CD4-positive, alpha-beta memory T cell (primary cell): Measurements from ENCODE around the gene PALS1. TPM values are rescaled to one million over a fixed set of nuclear protein-coding genes. Genes with fewer than 3 reads are reported as not detected.

ENCODE experiments used
- CTCF ChIA-PET: fragments of 350-600 bp; sonication (Branson Sonifier 250); formaldehyde crosslinking; loops from one replicate; lab custom pipeline; 2021; ENCODE audit warnings: inconsistent platforms; ENCODE audit not compliant: partially characterized antibody; lab: Charles Lee
- POLR2A ChIA-PET: fragments of 350-600 bp; sonication (Branson Sonifier 250); formaldehyde crosslinking; loops from one replicate; lab custom pipeline; 2021; ENCODE audit not compliant: partially characterized antibody; lab: Charles Lee
- DNase-seq, 5 donors: peaks; one replicate each; pipeline versions ENCODE4 v3.0.0 to v3.0.0-alpha.2; 2020 to 2022; ENCODE audit warnings: mixed read lengths in 1 of 5
- H3K27ac ChIP-seq: one replicate; pipeline ENCODE4 v1.7.0; 2013; ENCODE audit warnings: low read depth, low read length
- H3K27me3 ChIP-seq: 2 replicates; pipeline ENCODE4 v1.7.0; 2013; ENCODE audit warnings: mild to moderate bottlenecking, low read length, moderate library complexity; ENCODE audit not compliant: insufficient read depth
- H3K36me3 ChIP-seq: 2 replicates; pipeline ENCODE4 v1.7.0; 2013; ENCODE audit warnings: mild to moderate bottlenecking, low read length, moderate library complexity; ENCODE audit not compliant: insufficient read depth
- H3K4me1 ChIP-seq: 2 replicates; pipeline ENCODE4 v1.7.0; 2013; ENCODE audit warnings: mild to moderate bottlenecking, low read length, moderate library complexity; ENCODE audit not compliant: insufficient read depth
- H3K4me3 ChIP-seq, 2 donors: one replicate each; pipeline ENCODE4 v1.7.0; 2013; ENCODE audit warnings: low read length in 2 of 2, mild to moderate bottlenecking in 1 of 2
- H3K9me3 ChIP-seq, 2 donors: one replicate each; pipeline ENCODE4 v1.7.0; 2013; ENCODE audit warnings: low read length in 2 of 2, control low read depth in 1 of 2; ENCODE audit not compliant: control insufficient read depth in 1 of 2
- H3K27ac Mint-ChIP-seq, 7 donors: one replicate each; pipeline ENCODE4 v1.8.0; 2020 to 2021; ENCODE audit warnings: mixed read lengths in 7 of 7, mild to moderate bottlenecking in 6 of 7, inconsistent platforms in 3 of 7, moderate library complexity in 3 of 7
- H3K27me3 Mint-ChIP-seq, 2 donors: one replicate each; pipeline ENCODE4 v1.8.0; 2020 to 2021; ENCODE audit warnings: mixed read lengths in 2 of 2
- H3K36me3 Mint-ChIP-seq, 2 donors: one replicate each; pipeline ENCODE4 v1.8.0; 2020 to 2021; ENCODE audit warnings: mixed read lengths in 2 of 2, inconsistent platforms in 1 of 2, mild to moderate bottlenecking in 1 of 2
- H3K4me1 Mint-ChIP-seq, 4 donors: one replicate each; pipeline ENCODE4 v1.8.0; 2020 to 2021; ENCODE audit warnings: mixed read lengths in 4 of 4, mild to moderate bottlenecking in 1 of 4
- H3K4me3 Mint-ChIP-seq, 8 donors: one replicate each; pipeline ENCODE4 v1.8.0; 2020 to 2021; ENCODE audit warnings: mixed read lengths in 8 of 8, mild to moderate bottlenecking in 7 of 8, moderate library complexity in 6 of 8, inconsistent platforms in 3 of 8
- H3K9me3 Mint-ChIP-seq, 8 donors: one replicate each; pipeline ENCODE4 v1.8.0; 2020 to 2021; ENCODE audit warnings: mixed read lengths in 8 of 8, mild to moderate bottlenecking in 5 of 8, inconsistent platforms in 3 of 8, moderate library complexity in 1 of 8
- intact Hi-C: fragments of 100-400 bp; cut with micrococcal nuclease; formaldehyde crosslinking; loops from one replicate; pipeline ENCODE4 v1.15.1; 2023
- polyA plus RNA-seq, 2 donors: library from polyadenylated mRNA; unstranded; fragments of 300-500 nt; fragmentation: Illumina TruSeq; gene quantifications; one replicate each; pipeline ENCODE4 v1.2.3, GENCODE V29; 2021
- total RNA-seq, 2 experiments: library from RNA; stranded (reverse); gene quantifications; one replicate each; pipeline ENCODE4 v1.2.3, GENCODE V29; 2021

Gene PALS1
- total and polyA plus RNA-seq, 4 experiments from 2014 or later = 2.2 to 18.5 (median 9.8) TPM

- Histone ChIP-seq H3K4me3 (no peak overlapping the region), H3K36me3 (no peaks in the 10 kb centered on the region), H3K27me3 (no peaks in the 10 kb centered on the region), H3K9me3 (no peaks in the 10 kb centered on the region), H3K27ac (no peak overlapping the region), H3K4me1 (peaks cover 17% of the 10 kb centered on the region)
- Mint-ChIP-seq H3K27me3 (no peaks in the 10 kb centered on the region), H3K36me3 (peaks cover 0 to 5% of the 10 kb centered on the region in 2 donors), H3K4me3 (peak overlapping the region in 6 of 8 donors; percentile 85 to 94 (median 92)), H3K27ac (peak overlapping the region in 2 of 7 donors; percentile 83 to 92), H3K9me3 (no peaks in the 10 kb centered on the region), H3K4me1 (peaks cover 7 to 27% (median 18%) of the 10 kb centered on the region in 4 donors)
- no peak for DNase-seq
- ChIA-PET CTCF (no interaction called here), POLR2A (no interaction called here)
- intact Hi-C loops = no loop called here
Observed at GRCh38 chr14:67239582-67239981, 1.7 kb upstream of the PALS1 start.

- Mint-ChIP-seq H3K9me3 (no peaks in the 10 kb centered on the region), H3K27me3 (no peaks in the 10 kb centered on the region), H3K27ac (peak overlapping the region; percentile 43 to 93 (median 87)), H3K4me1 (peaks cover 7 to 32% (median 18%) of the 10 kb centered on the region in 4 donors), H3K4me3 (peak overlapping the region; percentile 81 to 94 (median 92)), H3K36me3 (peaks cover 0 to 5% of the 10 kb centered on the region in 2 donors)
- Histone ChIP-seq H3K27me3 (no peaks in the 10 kb centered on the region), H3K36me3 (no peaks in the 10 kb centered on the region), H3K9me3 (no peaks in the 10 kb centered on the region), H3K4me3 (peak overlapping the region; percentile 73 to 90), H3K27ac (peak overlapping the region; percentile 61), H3K4me1 (peaks cover 17% of the 10 kb centered on the region)
- POLR2A ChIA-PET = interaction anchor here (1.0 to 2.1 kb wide), 4 partner anchors 8 to 733 kb away, joined by 4 to 14 read pairs (median 6); partner anchors contain the start of genes ATP6V1D, EIF2S1 and GPHN
- intact Hi-C loops = loop anchor here (5.0 kb wide), 2 partner anchors 47 to 1912 kb away; partner anchors contain the start of gene DCAF5
- CTCF ChIA-PET = interaction anchor here (1.0 kb wide), 1 partner anchor 46 kb away, joined by 4 read pairs; no protein-coding TSS in a partner anchor
- DNase-seq = peak in 1 of 5 donors; percentile 54
Observed at GRCh38 chr14:67240168-67240932, 885 bp upstream of the PALS1 start.

- no peaks in the 10 kb centered on the region for H3K9me3 Mint-ChIP-seq
- peak overlapping the region; percentile 73 to 90 for H3K4me3 ChIP-seq
- ChIA-PET POLR2A (interaction anchor here (1.0 to 2.1 kb wide), 4 partner anchors 9 to 733 kb away, joined by 4 to 14 read pairs (median 6); partner anchors contain the start of genes ATP6V1D, EIF2S1 and GPHN), CTCF (interaction anchor here (1.0 kb wide), 2 partner anchors 45 to 119 kb away, joined by 3 to 4 read pairs; partner anchors contain the start of gene ATP6V1D)
- H3K27ac ChIP-seq = peak overlapping the region; percentile 61
- H3K4me3 Mint-ChIP-seq = peak overlapping the region; percentile 81 to 94 (median 92)
- no peaks in the 10 kb centered on the region for H3K36me3 ChIP-seq
- H3K4me1 ChIP-seq = peaks cover 17% of the 10 kb centered on the region
- peaks cover 0 to 5% of the 10 kb centered on the region in 2 donors for H3K36me3 Mint-ChIP-seq
- no peaks in the 10 kb centered on the region for H3K27me3 Mint-ChIP-seq
- intact Hi-C loops = loop anchor here (1.0 to 5.0 kb wide), 4 partner anchors 46 to 1911 kb away; partner anchors contain the start of genes ATP6V1D, DCAF5 and GPHN
- H3K4me1 Mint-ChIP-seq = peaks cover 7 to 32% (median 18%) of the 10 kb centered on the region in 4 donors
- H3K27me3 ChIP-seq = no peaks in the 10 kb centered on the region
- peak; percentile 90 to 92 (median 91) for DNase-seq
- no peaks in the 10 kb centered on the region for H3K9me3 ChIP-seq
- peak overlapping the region; percentile 83 to 93 (median 88) for H3K27ac Mint-ChIP-seq
Observed at GRCh38 chr14:67240978-67241410, 241 bp upstream of the PALS1 start.

GRCh38 chr14:67242168-67242420 is 859 bp downstream of the PALS1 start:
- no peak for DNase-seq
- Histone ChIP-seq H3K27me3 (no peaks in the 10 kb centered on the region), H3K4me1 (peaks cover 17% of the 10 kb centered on the region), H3K27ac (peak overlapping the region; percentile 61), H3K4me3 (peak overlapping the region; percentile 26 to 73), H3K9me3 (no peaks in the 10 kb centered on the region), H3K36me3 (no peaks in the 10 kb centered on the region)
- Mint-ChIP-seq H3K27ac (peak overlapping the region; percentile 60 to 92 (median 86)), H3K4me1 (peaks cover 7 to 32% (median 20%) of the 10 kb centered on the region in 4 donors), H3K4me3 (peak overlapping the region; percentile 85 to 94 (median 91)), H3K27me3 (no peaks in the 10 kb centered on the region), H3K36me3 (peaks cover 0 to 5% of the 10 kb centered on the region in 2 donors), H3K9me3 (no peaks in the 10 kb centered on the region)
- intact Hi-C loops = loop anchor here (5.0 kb wide), 2 partner anchors 45 to 1910 kb away; partner anchors contain the start of gene DCAF5
- ChIA-PET CTCF (interaction anchor here (1.3 kb wide), 1 partner anchor 14 kb away, joined by 3 read pairs; no protein-coding TSS in a partner anchor), POLR2A (interaction anchor here (0.8 to 2.1 kb wide), 3 partner anchors 10 to 118 kb away, joined by 3 to 14 read pairs (median 6); partner anchors contain the start of genes ATP6V1D and EIF2S1)

- intact Hi-C loops = no loop called here
- H3K4me3 ChIP-seq = no peak overlapping the region
- H3K36me3 Mint-ChIP-seq = peaks cover 0 to 5% of the 10 kb centered on the region in 2 donors
- no peaks in the 10 kb centered on the region for H3K9me3 Mint-ChIP-seq
- no peak for DNase-seq
- no peak overlapping the region for H3K27ac Mint-ChIP-seq
- no peak overlapping the region for H3K4me3 Mint-ChIP-seq
- H3K36me3 ChIP-seq = no peaks in the 10 kb centered on the region
- H3K27ac ChIP-seq = no peak overlapping the region
- CTCF ChIA-PET = no interaction called here
- H3K27me3 ChIP-seq = no peaks in the 10 kb centered on the region
- no peaks in the 10 kb centered on the region for H3K27me3 Mint-ChIP-seq
- POLR2A ChIA-PET = no interaction called here
- H3K9me3 ChIP-seq = no peaks in the 10 kb centered on the region
- peaks cover 8 to 30% (median 20%) of the 10 kb centered on the region in 4 donors for H3K4me1 Mint-ChIP-seq
- peaks cover 15% of the 10 kb centered on the region for H3K4me1 ChIP-seq
Observed at GRCh38 chr14:67245104-67245503, 3.9 kb downstream of the PALS1 start.

- POLR2A ChIA-PET = interaction anchor here (0.6 to 1.9 kb wide), 2 partner anchors 10 to 13 kb away, joined by 3 to 6 read pairs; partner anchors contain the start of gene PALS1
- intact Hi-C loops = no loop called here
- Mint-ChIP-seq H3K27ac (no peak overlapping the region), H3K4me3 (no peak overlapping the region), H3K9me3 (no peaks in the 10 kb centered on the region), H3K4me1 (peaks cover 6 to 13% (median 9%) of the 10 kb centered on the region in 4 donors), H3K36me3 (peaks cover 0 to under 1% of the 10 kb centered on the region in 2 donors), H3K27me3 (no peaks in the 10 kb centered on the region)
- Histone ChIP-seq H3K27me3 (no peaks in the 10 kb centered on the region), H3K36me3 (no peaks in the 10 kb centered on the region), H3K27ac (no peak overlapping the region), H3K9me3 (no peaks in the 10 kb centered on the region), H3K4me3 (no peak overlapping the region), H3K4me1 (no peaks in the 10 kb centered on the region)
- DNase-seq = no peak
- CTCF ChIA-PET = interaction anchor here (2.6 kb wide), 1 partner anchor 33 kb away, joined by 11 read pairs; no protein-coding TSS in a partner anchor
Observed at GRCh38 chr14:67251573-67252226, 10.5 kb downstream of the PALS1 start.
